ENCODE data around the gene ZNF670. TPM values are rescaled to one million over a fixed set of nuclear protein-coding genes. Genes with fewer than 3 reads are reported as not detected.

Gene ZNF670
- total and polyA plus RNA-seq, 9 of the 15 experiments (the other 6 are each of a cell fraction or from before 2014, with no cell fraction given) = 7.1 to 23.4 (median 11.8) TPM

GRCh38 chr1:247096958-247097357 is 18.3 kb upstream of the ZNF670 start:
- Histone ChIP-seq H3K79me2 (ENCODE audit: control insufficient read depth, insufficient read depth, low read length) (peaks cover 5% of the 10 kb centered on the region; the same call in 1 of the 3 replicates), H3K9ac (ENCODE audit: insufficient read depth in 1 of 2, low read depth in 2 of 2, low read length in 2 of 2) (no peak overlapping the region), H3K4me2 (ENCODE audit: insufficient read depth, low read length) (no peak overlapping the region), H3K4me3 (no peak overlapping the region), H3K27me3 (ENCODE audit: control insufficient read depth in 2 of 2, insufficient read depth in 2 of 2, low read length in 2 of 2) (no peaks in the 10 kb centered on the region), H4K20me1 (replicated peaks; ENCODE audit: control insufficient read depth, insufficient read depth, low read length) (no peaks in the 10 kb centered on the region), H3K9me1 (ENCODE audit: control insufficient read depth, insufficient read depth, low read length) (no peaks in the 10 kb centered on the region), H3K27ac (ENCODE audit: extremely low read depth, low read depth, low read length) (no peak overlapping the region), H3K36me3 (ENCODE audit: control insufficient read depth, insufficient read depth, low read length) (peaks cover 35% of the 10 kb centered on the region), H2AFZ (ENCODE audit: low read depth, low read length) (no peak overlapping the region), H3K9me3 (replicated peaks; ENCODE audit: control insufficient read depth, insufficient read depth, low read depth, low read length) (peaks cover 22% of the 10 kb centered on the region), H3K4me1 (replicated peaks in 1 of 2; ENCODE audit: control insufficient read depth in 2 of 2, insufficient read depth in 2 of 2, low read length in 2 of 2) (no peaks in the 10 kb centered on the region)
- no peak for FAIRE-seq
- BruUV-seq (replicated peaks) = no TSS peak
- CTCF ChIA-PET (ENCODE audit: low intra/inter-chr PET ratio) = no interaction called here
- POLR2A ChIA-PET = no interaction called here
- peak; percentile 29; the same call in 2 of the 3 replicates for ATAC-seq
- in situ Hi-C loops (cut with MboI) (no loop called here), intact Hi-C loops (cut with micrococcal nuclease) (no loop called here)
- 77% methylated on average over 5 of the region's 5 CpGs for WGBS (ENCODE audit: insufficient coverage, low coverage, missing lambda C conversion rate)
- DNase-seq (ENCODE audit: extremely low read depth in 1 of 4, low spot score in 3 of 4) = no peak
- no peak for TF ChIP-seq MTA3 (IDR thresholded peaks at IDR 0.05; ENCODE audit: borderline replicate concordance)
- TF ChIP-seq ELF4 (CRISPR knock-in tag; IDR thresholded peaks at IDR 0.05) = 0 out of 2 replicates have a peak, but pooled peaks have one; percentile 16
- TF ChIP-seq POLR2A (conservative IDR thresholded peaks at IDR 0.05) = peak; percentile 15; the same call in 1 of the 2 replicates

GRCh38 chr1:247096544-247096943 is 17.9 kb upstream of the ZNF670 start:
- H3K27me3 ChIP-seq (ENCODE audit: control insufficient read depth in 2 of 2, insufficient read depth in 2 of 2, low read length in 2 of 2) = no peaks in the 10 kb centered on the region
- no peaks in the 10 kb centered on the region for H3K9me1 ChIP-seq (ENCODE audit: control insufficient read depth, insufficient read depth, low read length)
- in situ Hi-C loops (cut with MboI) (no loop called here), intact Hi-C loops (cut with micrococcal nuclease) (no loop called here)
- CTCF ChIA-PET (ENCODE audit: low intra/inter-chr PET ratio) = no interaction called here
- ATAC-seq = peak; percentile 18
- no TSS peak for BruUV-seq (replicated peaks)
- no peak overlapping the region for H2AFZ ChIP-seq (ENCODE audit: low read depth, low read length)
- H3K9ac ChIP-seq (ENCODE audit: insufficient read depth in 1 of 2, low read depth in 2 of 2, low read length in 2 of 2) = no peak overlapping the region
- no peak overlapping the region for H3K4me3 ChIP-seq
- H3K4me2 ChIP-seq (ENCODE audit: insufficient read depth, low read length) = no peak overlapping the region
- WGBS (ENCODE audit: insufficient coverage, low coverage, missing lambda C conversion rate) = 76% methylated on average over 5 of the region's 5 CpGs
- DNase-seq (ENCODE audit: extremely low read depth in 1 of 4, low spot score in 3 of 4) = no peak
- POLR2A ChIA-PET = no interaction called here
- peaks cover 18% of the 10 kb centered on the region for H3K9me3 ChIP-seq (replicated peaks; ENCODE audit: control insufficient read depth, insufficient read depth, low read depth, low read length)
- H3K36me3 ChIP-seq (ENCODE audit: control insufficient read depth, insufficient read depth, low read length) = peaks cover 31% of the 10 kb centered on the region
- no peak for TF ChIP-seq CTBP1 (IDR thresholded peaks at IDR 0.05; ENCODE audit: borderline replicate concordance)
- no peak for TF ChIP-seq ATF6 (CRISPR knock-in tag; IDR thresholded peaks at IDR 0.05)
- TF ChIP-seq ZNF263 (CRISPR knock-in tag; IDR thresholded peaks at IDR 0.05; ENCODE audit: borderline replicate concordance) = no peak
- no peak for TF ChIP-seq MAFF (IDR thresholded peaks at IDR 0.05; ENCODE audit: low read length)
- TF ChIP-seq DPF2 (IDR thresholded peaks at IDR 0.05) = no peak
- no peak for TF ChIP-seq CBX3 (IDR thresholded peaks at IDR 0.05; ENCODE audit: borderline replicate concordance in 1 of 2, low read length in 2 of 2)
- TF ChIP-seq CREBBP (IDR thresholded peaks at IDR 0.05; ENCODE audit: low read depth, low read length) = no peak
- H4K20me1 ChIP-seq (replicated peaks; ENCODE audit: control insufficient read depth, insufficient read depth, low read length) = no peaks in the 10 kb centered on the region
- FAIRE-seq = no peak
- no peaks in the 10 kb centered on the region for H3K4me1 ChIP-seq (replicated peaks in 1 of 2; ENCODE audit: control insufficient read depth in 2 of 2, insufficient read depth in 2 of 2, low read length in 2 of 2)
- H3K27ac ChIP-seq (ENCODE audit: extremely low read depth, low read depth, low read length) = no peak overlapping the region
- 0 out of 3 replicates have a peak, but pooled peaks cover under 1% of the 10 kb centered on the region for H3K79me2 ChIP-seq (ENCODE audit: control insufficient read depth, insufficient read depth, low read length)

All from K562 (cell line).